ENCODE measurements around the gene ARL4D.

Gene ARL4D

GRCh38 chr17:43377056-43377810 lies 21.6 kb upstream of the ARL4D start:
- DNase-seq (ENCODE audit: low read depth in 1 of 2, low spot score in 1 of 2) = no peak
- TF ChIP-seq JUND (IDR thresholded peaks at IDR 0.05; ENCODE audit: low read depth) = no peak
- in situ Hi-C loops (cut with HindIII; ENCODE audit: low pct_unique_long_range_greater_than_20kb, low sequenced_read_pairs) = no loop called here

GRCh38 chr17:43378766-43379165 lies 20.0 kb upstream of the ARL4D start:
- in situ Hi-C loops (cut with HindIII; ENCODE audit: low pct_unique_long_range_greater_than_20kb, low sequenced_read_pairs) = no loop called here
- DNase-seq (ENCODE audit: low read depth in 1 of 2, low spot score in 1 of 2) = no peak
- no peak for TF ChIP-seq JUND (IDR thresholded peaks at IDR 0.05; ENCODE audit: low read depth)

GRCh38 chr17:43380307-43380706 lies 18.5 kb upstream of the ARL4D start:
- DNase-seq (ENCODE audit: low read depth in 1 of 2, low spot score in 1 of 2) = no peak
- no peak for TF ChIP-seq JUND (IDR thresholded peaks at IDR 0.05; ENCODE audit: low read depth)
- in situ Hi-C loops (cut with HindIII; ENCODE audit: low pct_unique_long_range_greater_than_20kb, low sequenced_read_pairs) = no loop called here

GRCh38 chr17:43381204-43381603 lies 17.6 kb upstream of the ARL4D start:
- TF ChIP-seq JUND (IDR thresholded peaks at IDR 0.05; ENCODE audit: low read depth) = no peak
- in situ Hi-C loops (cut with HindIII; ENCODE audit: low pct_unique_long_range_greater_than_20kb, low sequenced_read_pairs) = no loop called here
- no peak for DNase-seq (ENCODE audit: low read depth in 1 of 2, low spot score in 1 of 2)

GRCh38 chr17:43381621-43382020 lies 17.2 kb upstream of the ARL4D start:
- DNase-seq (ENCODE audit: low read depth in 1 of 2, low spot score in 1 of 2) = no peak
- no peak for TF ChIP-seq JUND (IDR thresholded peaks at IDR 0.05; ENCODE audit: low read depth)
- in situ Hi-C loops (cut with HindIII; ENCODE audit: low pct_unique_long_range_greater_than_20kb, low sequenced_read_pairs) = no loop called here

GRCh38 chr17:43382776-43383175 lies 16.0 kb upstream of the ARL4D start:
- no peak for TF ChIP-seq JUND (IDR thresholded peaks at IDR 0.05; ENCODE audit: low read depth)
- in situ Hi-C loops (cut with HindIII; ENCODE audit: low pct_unique_long_range_greater_than_20kb, low sequenced_read_pairs) = no loop called here
- DNase-seq (ENCODE audit: low read depth in 1 of 2, low spot score in 1 of 2) = no peak

- no peak for TF ChIP-seq JUND (IDR thresholded peaks at IDR 0.05; ENCODE audit: low read depth)
Measured at GRCh38 chr17:43383372-43383771, 15.4 kb upstream of the ARL4D start.

GRCh38 chr17:43383826-43384475 lies 14.8 kb upstream of the ARL4D start:
- in situ Hi-C loops (cut with HindIII; ENCODE audit: low pct_unique_long_range_greater_than_20kb, low sequenced_read_pairs) = no loop called here
- no peak for DNase-seq (ENCODE audit: low read depth in 1 of 2, low spot score in 1 of 2)
- no peak for TF ChIP-seq JUND (IDR thresholded peaks at IDR 0.05; ENCODE audit: low read depth)

More at GRCh38 chr17:43383372-43383771, 15.4 kb upstream of the ARL4D start:
- no peak for DNase-seq (ENCODE audit: low read depth in 1 of 2, low spot score in 1 of 2)
- in situ Hi-C loops (cut with HindIII; ENCODE audit: low pct_unique_long_range_greater_than_20kb, low sequenced_read_pairs) = no loop called here

GRCh38 chr17:43384476-43384862 lies 14.3 kb upstream of the ARL4D start:
- no peak for TF ChIP-seq JUND (IDR thresholded peaks at IDR 0.05; ENCODE audit: low read depth)
- in situ Hi-C loops (cut with HindIII; ENCODE audit: low pct_unique_long_range_greater_than_20kb, low sequenced_read_pairs) = no loop called here
- DNase-seq (ENCODE audit: low read depth in 1 of 2, low spot score in 1 of 2) = no peak

GRCh38 chr17:43385046-43385831 lies 13.6 kb upstream of the ARL4D start:
- DNase-seq (ENCODE audit: low read depth in 1 of 2, low spot score in 1 of 2) = no peak
- TF ChIP-seq JUND (IDR thresholded peaks at IDR 0.05; ENCODE audit: low read depth) = no peak

GRCh38 chr17:43388359-43389045 lies 10.3 kb upstream of the ARL4D start:
- peak; percentile 68 to 98 for DNase-seq (ENCODE audit: low read depth in 1 of 2, low spot score in 1 of 2)
- in situ Hi-C loops (cut with HindIII; ENCODE audit: low pct_unique_long_range_greater_than_20kb, low sequenced_read_pairs) = no loop called here
- peak; percentile 45; the same call in 1 of the 2 replicates for TF ChIP-seq JUND (IDR thresholded peaks at IDR 0.05; ENCODE audit: low read depth)

More at GRCh38 chr17:43385046-43385831, 13.6 kb upstream of the ARL4D start:
- in situ Hi-C loops (cut with HindIII; ENCODE audit: low pct_unique_long_range_greater_than_20kb, low sequenced_read_pairs) = no loop called here
